ENCODE results near the gene AMPH. TPM values are rescaled to one million over a fixed set of nuclear protein-coding genes. Genes with fewer than 3 reads are reported as not detected.
"Not testable (repeated sequence)": the region's sequence is repeated elsewhere in the genome, so short reads cannot be mapped to it uniquely, and the experiment has no call there.

The AMPH gene
- total RNA-seq, 4 donors from 2014 or later: 3.5 to 37.0 (median 10.9) TPM

DNA sequence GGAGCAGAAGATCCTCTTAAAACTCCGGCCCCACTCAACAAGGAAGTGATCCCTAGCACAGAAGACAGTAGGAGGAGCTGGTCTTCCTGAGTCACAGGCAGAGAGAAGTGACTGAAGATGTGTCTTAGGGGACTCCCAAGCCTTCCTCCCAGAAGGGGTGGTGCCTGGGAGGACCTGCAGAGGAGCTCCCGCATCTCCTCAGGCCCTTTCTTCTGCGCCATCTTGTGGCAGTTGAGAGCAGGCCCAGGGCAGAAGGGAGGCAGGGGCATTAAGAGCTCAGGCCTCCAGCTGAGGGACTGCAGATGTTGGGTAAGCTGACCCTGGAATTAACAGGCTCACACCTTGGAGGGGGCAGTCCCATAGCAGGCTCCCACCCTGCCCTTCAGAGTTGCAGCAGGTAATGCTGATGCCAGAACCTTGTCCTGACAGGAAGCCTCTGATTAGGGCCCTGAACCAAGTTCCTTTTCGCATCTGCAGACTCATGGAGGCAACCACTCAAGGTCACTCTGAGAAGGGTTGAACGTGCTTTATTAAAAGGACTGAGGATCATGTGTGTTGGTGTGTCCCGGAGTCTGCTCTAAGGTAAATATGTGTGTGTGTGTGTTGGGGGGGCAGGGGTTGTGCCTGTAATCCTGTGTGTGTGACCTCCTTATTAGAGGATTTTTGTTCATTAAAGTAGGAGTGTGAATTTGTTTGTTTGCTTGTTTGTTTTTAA, 281.1 kb downstream of the AMPH start:
- H3K27me3 ChIP-seq; H3K9me3 ChIP-seq; H3K27ac ChIP-seq; DNase-seq (ENCODE audit: low spot score in 2 of 2); H3K36me3 ChIP-seq; H3K4me1 ChIP-seq; H3K4me3 ChIP-seq: not testable (repeated sequence)
- 58 to 77% methylated on average over 4 to 6 of the region's 6 CpGs for WGBS, 2 donors
- TF ChIP-seq, protein P1, sequence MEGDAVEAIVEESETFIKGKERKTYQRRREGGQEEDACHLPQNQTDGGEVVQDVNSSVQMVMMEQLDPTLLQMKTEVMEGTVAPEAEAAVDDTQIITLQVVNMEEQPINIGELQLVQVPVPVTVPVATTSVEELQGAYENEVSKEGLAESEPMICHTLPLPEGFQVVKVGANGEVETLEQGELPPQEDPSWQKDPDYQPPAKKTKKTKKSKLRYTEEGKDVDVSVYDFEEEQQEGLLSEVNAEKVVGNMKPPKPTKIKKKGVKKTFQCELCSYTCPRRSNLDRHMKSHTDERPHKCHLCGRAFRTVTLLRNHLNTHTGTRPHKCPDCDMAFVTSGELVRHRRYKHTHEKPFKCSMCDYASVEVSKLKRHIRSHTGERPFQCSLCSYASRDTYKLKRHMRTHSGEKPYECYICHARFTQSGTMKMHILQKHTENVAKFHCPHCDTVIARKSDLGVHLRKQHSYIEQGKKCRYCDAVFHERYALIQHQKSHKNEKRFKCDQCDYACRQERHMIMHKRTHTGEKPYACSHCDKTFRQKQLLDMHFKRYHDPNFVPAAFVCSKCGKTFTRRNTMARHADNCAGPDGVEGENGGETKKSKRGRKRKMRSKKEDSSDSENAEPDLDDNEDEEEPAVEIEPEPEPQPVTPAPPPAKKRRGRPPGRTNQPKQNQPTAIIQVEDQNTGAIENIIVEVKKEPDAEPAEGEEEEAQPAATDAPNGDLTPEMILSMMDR (IDR thresholded peaks at IDR 0.05): peak in 1 of 5 experiments; percentile 10

DNA sequence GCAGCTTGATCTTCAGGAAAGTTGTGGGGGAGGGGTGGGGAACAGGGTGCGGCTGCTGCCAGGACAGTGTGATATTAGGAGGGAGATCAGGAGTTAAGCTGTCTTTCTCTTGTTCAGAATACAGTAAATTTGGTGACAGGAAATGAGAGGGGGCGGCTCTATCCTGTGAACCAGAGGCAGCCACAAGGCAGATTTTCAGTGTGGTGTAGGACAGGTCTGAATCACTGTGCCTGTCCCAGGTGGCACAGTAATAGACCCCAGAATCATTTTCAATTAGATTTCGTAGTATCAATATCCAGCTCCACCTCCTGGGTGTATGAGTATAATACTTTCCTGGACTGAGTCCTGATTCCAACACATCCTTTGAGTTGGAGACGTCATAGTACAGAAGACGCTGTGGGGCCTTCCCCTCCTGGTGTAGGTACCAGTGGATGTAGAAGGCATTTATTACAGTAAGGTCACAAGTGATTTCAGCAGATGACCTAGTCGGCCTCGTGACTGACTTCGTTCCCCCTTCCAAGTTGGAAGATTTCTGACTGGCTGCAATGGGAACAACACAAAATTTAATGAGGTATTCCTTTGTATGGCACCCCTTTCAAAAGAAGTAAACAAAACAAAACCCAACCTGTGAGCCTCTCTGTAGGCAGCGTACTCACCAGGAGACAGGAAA, 281.9 kb downstream of the AMPH start:
- H3K4me1 ChIP-seq; H3K27me3 ChIP-seq; H3K36me3 ChIP-seq; DNase-seq (ENCODE audit: low spot score in 2 of 2); H3K9me3 ChIP-seq; H3K4me3 ChIP-seq; H3K27ac ChIP-seq: not testable (repeated sequence)
- 83 to 91% methylated on average over 8 to 9 of the region's 9 CpGs for WGBS, 2 donors

DNA sequence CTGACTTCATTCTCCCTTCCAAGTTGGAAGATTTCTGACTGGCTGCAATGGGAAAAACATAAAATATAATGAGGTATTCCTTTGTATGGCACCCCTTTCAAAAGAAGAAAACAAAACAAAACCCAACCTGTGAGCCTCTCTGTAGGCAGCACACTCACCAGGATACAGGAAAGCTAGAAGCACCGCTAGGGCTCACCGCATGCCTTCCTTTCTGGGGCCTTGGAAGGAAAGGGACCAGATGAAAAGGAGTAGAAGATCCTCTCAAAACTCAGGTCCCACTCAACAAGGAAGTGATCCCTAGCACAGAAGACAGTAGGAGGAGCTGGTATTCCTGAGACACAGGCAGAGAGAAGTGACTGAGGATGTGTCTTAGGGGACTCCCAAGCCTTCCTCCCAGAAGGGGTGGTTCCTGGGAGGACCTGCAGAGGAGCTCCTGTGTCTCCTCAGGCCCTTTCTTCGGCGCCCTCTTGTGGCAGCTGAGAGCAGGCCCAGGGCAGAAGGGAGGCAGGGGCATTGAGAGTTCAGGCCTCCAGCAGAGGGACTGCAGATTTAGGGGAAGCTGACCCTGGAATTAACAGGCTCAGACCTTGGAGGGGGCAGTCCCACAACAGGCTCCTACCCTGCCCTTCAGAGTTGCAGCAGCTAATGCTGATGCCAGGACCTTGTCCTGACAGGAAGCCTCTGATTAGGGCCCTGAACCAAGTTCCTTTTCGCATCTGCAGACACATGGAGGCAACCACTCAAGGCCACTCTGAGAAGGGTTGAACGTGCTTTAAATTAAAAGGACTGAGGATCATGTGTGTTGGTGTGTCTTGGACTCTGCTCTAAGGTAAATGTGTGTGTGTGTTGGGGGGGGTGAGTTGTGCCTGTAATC, 285.6 kb downstream of the AMPH start:
- H3K27me3 ChIP-seq, H3K4me3 ChIP-seq, H3K9me3 ChIP-seq, H3K27ac ChIP-seq, H3K36me3 ChIP-seq, H3K4me1 ChIP-seq: not testable (repeated sequence)
- peak in 1 of 2 donors; percentile 30 for DNase-seq (ENCODE audit: low spot score in 2 of 2)
- 52 to 82% methylated on average over 4 to 6 of the region's 6 CpGs for WGBS, 2 donors
- TF ChIP-seq, protein P1 (IDR thresholded peaks at IDR 0.05): peak in 3 of 5 experiments; percentile 28 to 52 (median 33)

DNA sequence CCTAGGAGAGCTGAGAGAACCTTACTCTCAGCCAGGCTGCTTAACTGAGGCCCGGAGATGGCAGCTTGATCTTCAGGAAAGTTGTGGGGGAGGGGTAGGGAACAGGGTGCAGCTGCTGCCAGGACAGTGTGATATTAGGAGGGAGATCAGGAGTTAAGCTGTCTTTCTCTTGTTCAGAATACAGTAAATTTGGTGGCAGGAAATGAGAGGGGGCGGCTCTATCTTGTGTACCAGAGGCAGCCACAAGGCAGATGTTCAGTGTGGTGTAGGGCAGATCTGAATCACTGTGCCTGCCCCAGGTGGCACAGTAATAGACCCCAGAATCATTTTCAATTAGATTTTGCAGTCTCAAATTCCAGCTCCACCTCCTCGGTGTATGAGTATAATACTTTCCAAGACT, 286.4 kb downstream of the AMPH start:
- not testable (repeated sequence) for H3K4me3 ChIP-seq; H3K27me3 ChIP-seq; H3K4me1 ChIP-seq; H3K36me3 ChIP-seq; H3K27ac ChIP-seq; DNase-seq (ENCODE audit: low spot score in 2 of 2); H3K9me3 ChIP-seq
- 69 to 85% methylated on average over 3 of the region's 3 CpGs for WGBS, 2 donors

DNA sequence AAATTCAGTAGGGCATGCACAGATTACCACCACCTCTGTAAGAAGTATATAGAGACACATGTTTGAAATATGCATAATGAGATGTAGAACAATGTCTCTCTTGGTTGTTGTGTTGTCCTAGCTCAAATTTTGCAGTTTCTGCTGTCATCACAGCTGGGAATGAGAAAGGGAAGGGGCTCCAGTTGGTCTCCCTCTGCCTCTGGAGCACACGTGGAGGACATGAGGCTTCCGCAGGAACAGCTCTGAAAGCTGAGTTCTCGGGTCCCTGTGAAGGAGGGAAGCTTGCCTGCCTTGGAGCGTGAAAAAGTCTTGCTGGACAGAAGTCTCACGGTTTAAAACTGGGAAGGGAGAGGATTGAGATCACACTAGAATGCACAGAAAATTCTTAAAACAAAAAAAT, 289.0 kb downstream of the AMPH start:
- not testable (repeated sequence) for DNase-seq (ENCODE audit: low spot score in 2 of 2); H3K9me3 ChIP-seq; H3K27me3 ChIP-seq; H3K27ac ChIP-seq; H3K36me3 ChIP-seq; H3K4me3 ChIP-seq; H3K4me1 ChIP-seq
- WGBS, 2 donors: 76 to 77% methylated on average over 5 of the region's 5 CpGs

DNA sequence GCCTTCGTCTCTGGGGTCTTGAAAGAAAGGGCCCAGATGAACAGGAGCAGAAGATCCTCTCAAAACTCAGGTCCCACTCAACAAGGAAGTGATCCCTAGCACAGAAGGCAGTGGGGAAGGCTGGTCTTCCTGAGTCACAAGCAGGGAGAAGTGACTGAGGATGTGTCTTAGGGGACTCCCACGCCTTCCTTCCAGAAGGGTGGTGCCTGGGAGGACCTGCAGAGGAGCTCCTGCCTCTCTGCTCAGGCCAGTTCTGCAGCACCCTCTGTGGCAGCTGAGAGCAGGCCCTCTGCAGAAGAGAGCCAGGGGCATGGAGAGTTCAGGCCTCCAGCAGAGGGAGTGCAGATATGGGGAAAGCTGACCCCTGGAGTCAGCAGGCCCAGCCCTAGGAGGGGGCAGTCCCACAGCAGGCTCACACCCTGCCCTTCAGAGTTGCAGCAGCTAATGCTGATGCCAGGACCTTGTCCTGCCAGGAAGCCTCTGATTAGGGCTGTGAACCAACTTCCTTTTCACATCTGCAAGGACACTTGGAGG, 289.9 kb downstream of the AMPH start:
- DNase-seq (ENCODE audit: low spot score in 2 of 2); H3K4me1 ChIP-seq; H3K27ac ChIP-seq; H3K9me3 ChIP-seq; H3K36me3 ChIP-seq; H3K4me3 ChIP-seq; H3K27me3 ChIP-seq: not testable (repeated sequence)
- WGBS, 2 donors: 61 to 64% methylated on average over 2 of the region's 2 CpGs
- TF ChIP-seq EP300 (IDR thresholded peaks at IDR 0.05): peak in 1 of 2 donors; percentile 48

All from tibial nerve (tissue), 4 donors.